ENCODE data around the gene OR52L1.
A peak's percentile ranks its signal among the peaks of the same experiment; 100 is the strongest.

The OR52L1 gene

DNA sequence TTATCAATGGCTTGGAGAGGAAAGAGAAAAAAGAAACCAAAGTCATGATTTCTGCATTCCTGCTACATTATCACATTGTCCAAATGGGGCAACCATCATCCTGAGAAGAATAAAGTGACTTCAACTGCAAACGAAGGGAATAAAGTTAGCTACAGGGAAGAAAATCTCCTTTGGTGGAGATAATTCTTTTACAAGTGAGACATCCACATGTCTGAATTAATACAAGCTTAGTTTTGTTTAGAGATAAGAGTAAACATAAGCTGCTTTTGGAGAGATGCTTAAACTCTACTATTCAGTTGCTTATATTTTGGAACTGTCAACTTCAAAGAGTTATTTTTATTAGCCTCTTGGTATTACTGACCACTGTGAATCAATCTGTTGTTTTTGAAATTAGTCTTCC, at the start of gene OR52L1:
Gene OR52L1, minus strand, starts transcription at position 101 of the 400 bp plus-strand sequence. Its CDS starts 55 bp downstream, at position 46.
- Histone ChIP-seq H3K36me3 (replicated peaks) (no peaks in the 10 kb centered on the region), H3K27me3 (ENCODE audit: low read depth) (no peaks in the 10 kb centered on the region), H3K4me1 (no peaks in the 10 kb centered on the region), H3K4me3 (no peak within 1 kb of the TSS), H3K9me3 (no peaks in the 10 kb centered on the region)
- DNase-seq (ENCODE audit: low spot score in 2 of 2), result no peak
- in situ Hi-C loops (cut with MboI; ENCODE audit: low sequenced_read_pairs), result no loop called here

- H3K4me1 ChIP-seq, result no peaks in the 10 kb centered on the region
- no peak for DNase-seq (ENCODE audit: low spot score in 2 of 2)
- H3K36me3 ChIP-seq (replicated peaks), result no peaks in the 10 kb centered on the region
- in situ Hi-C loops (cut with MboI; ENCODE audit: low sequenced_read_pairs), result no loop called here
- H3K4me3 ChIP-seq, result no peak within 1 kb of the TSS
- peaks cover 3% of the 10 kb centered on the region; the same call in 1 of the 2 replicates for H3K27me3 ChIP-seq (ENCODE audit: low read depth)
- no peaks in the 10 kb centered on the region for H3K9me3 ChIP-seq
Observed at GRCh38 chr11:6030708-6031405, 44.1 kb upstream of the OR52L1 start, which contains the start of gene OR56A1. TSS of gene OR56A1 (minus strand) at chr11:6030758. CDS start at chr11:6027692, 3,066 bp downstream.

- Histone ChIP-seq H3K4me3 (no peak overlapping the region), H3K36me3 (replicated peaks) (no peaks in the 10 kb centered on the region), H3K4me1 (no peaks in the 10 kb centered on the region), H3K27me3 (ENCODE audit: low read depth) (peaks cover 4% of the 10 kb centered on the region; the same call in 1 of the 2 replicates), H3K9me3 (no peaks in the 10 kb centered on the region)
- no peak for DNase-seq (ENCODE audit: low spot score in 2 of 2)
- in situ Hi-C loops (cut with MboI; ENCODE audit: low sequenced_read_pairs), result loop anchor here (5.0 kb wide), 1 partner anchor 325 kb away; no protein-coding TSS in a partner anchor
Observed at GRCh38 chr11:6027501-6027900, 40.7 kb upstream of the OR52L1 start.

GRCh38 chr11:6025056-6025455, 38.3 kb upstream of the OR52L1 start:
- Histone ChIP-seq H3K36me3 (replicated peaks) (no peaks in the 10 kb centered on the region), H3K27me3 (ENCODE audit: low read depth) (peaks cover 4% of the 10 kb centered on the region; the same call in 1 of the 2 replicates), H3K4me3 (no peak overlapping the region), H3K9me3 (no peaks in the 10 kb centered on the region), H3K4me1 (no peaks in the 10 kb centered on the region)
- in situ Hi-C loops (cut with MboI; ENCODE audit: low sequenced_read_pairs), result loop anchor here (5.0 kb wide), 1 partner anchor 327 kb away; no protein-coding TSS in a partner anchor
- no peak for DNase-seq (ENCODE audit: low spot score in 2 of 2)

DNA sequence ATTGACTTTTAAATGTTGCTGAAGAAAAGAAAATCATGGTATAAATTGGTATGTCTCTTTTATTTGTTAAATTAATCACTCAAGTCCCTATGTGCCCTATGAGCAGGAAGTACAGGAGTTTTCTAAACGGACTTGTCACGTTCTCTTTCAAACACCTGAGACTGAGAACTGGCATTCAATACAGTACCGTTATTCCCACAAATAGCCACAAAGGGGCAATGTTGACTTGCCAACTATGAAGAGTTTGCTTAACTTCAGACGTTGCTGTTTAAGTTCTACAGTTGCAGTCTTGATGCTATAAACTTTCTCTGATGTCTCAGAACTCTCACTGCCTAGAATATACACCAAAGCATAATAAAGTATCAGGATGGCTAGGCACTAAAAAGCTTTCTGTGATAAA, 36.2 kb upstream of the OR52L1 start:
- in situ Hi-C loops (cut with MboI; ENCODE audit: low sequenced_read_pairs), result no loop called here
- no peaks in the 10 kb centered on the region for H3K4me1 ChIP-seq
- peaks cover 4% of the 10 kb centered on the region; the same call in 1 of the 2 replicates for H3K27me3 ChIP-seq (ENCODE audit: low read depth)
- no peak overlapping the region for H3K4me3 ChIP-seq
- no peaks in the 10 kb centered on the region for H3K9me3 ChIP-seq
- peak in 1 of 2 experiments; percentile 11 for DNase-seq (ENCODE audit: low spot score in 2 of 2)
- H3K36me3 ChIP-seq (replicated peaks), result no peaks in the 10 kb centered on the region

DNA sequence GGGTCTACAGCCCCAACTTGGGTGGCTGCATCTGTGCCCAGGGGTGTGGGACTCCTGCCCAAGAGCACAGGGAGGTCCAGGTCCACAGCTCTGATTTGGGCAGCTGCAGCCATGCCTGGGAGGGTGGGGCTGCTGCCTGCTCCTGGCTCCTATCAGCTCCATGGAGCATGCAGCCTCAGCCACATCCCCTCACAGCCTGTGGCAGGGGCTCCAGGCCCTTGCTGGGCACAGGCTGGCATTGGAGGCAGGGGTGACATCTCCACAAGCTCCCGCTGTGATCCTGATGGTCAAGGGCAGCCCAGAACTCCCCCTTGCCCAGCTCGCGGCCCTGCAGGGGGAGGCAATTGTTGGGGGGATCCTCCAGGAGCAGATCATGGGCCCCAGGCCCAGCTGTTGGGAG, 26.3 kb upstream of the OR52L1 start:
- no peaks in the 10 kb centered on the region; the same call in 1 of the 2 replicates for H3K27me3 ChIP-seq (ENCODE audit: low read depth)
- no peaks in the 10 kb centered on the region for H3K9me3 ChIP-seq
- H3K4me1 ChIP-seq, result no peaks in the 10 kb centered on the region
- no peak for DNase-seq (ENCODE audit: low spot score in 2 of 2)
- in situ Hi-C loops (cut with MboI; ENCODE audit: low sequenced_read_pairs), result no loop called here
- H3K36me3 ChIP-seq (replicated peaks), result no peaks in the 10 kb centered on the region
- no peak overlapping the region for H3K4me3 ChIP-seq

DNA sequence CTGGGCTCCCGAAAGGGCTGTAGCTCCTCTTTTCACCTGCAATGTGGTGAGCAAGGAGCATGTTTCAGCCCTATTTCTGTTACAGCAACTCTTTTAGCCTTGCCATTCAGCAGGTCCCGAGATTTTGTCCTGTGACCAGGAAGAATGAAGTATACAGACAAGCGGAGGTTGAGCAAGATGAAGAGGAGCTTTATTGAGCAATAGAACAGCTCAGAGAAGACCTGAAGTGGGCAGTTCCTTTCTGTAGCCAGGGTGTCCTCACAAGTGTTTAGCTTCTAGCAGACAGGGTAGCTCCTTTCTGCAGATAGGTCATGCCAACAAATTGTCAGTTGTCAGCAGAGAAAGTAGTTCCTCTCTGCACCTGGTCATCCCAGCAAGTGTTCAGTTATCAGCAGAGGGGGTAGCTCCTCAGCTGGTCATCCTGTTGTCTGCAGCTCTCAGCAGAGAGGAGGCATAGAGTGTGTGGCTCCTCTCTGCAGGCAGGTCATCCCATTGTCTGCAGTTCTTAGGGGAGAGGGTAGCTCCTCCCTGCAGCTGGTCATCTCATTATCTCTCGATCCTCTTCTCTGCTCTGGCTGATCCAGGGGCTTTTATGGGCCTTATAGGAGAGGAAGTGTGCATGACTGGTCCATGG, 25.4 kb upstream of the OR52L1 start:
- in situ Hi-C loops (cut with MboI; ENCODE audit: low sequenced_read_pairs), result no loop called here
- no peaks in the 10 kb centered on the region; the same call in 1 of the 2 replicates for H3K27me3 ChIP-seq (ENCODE audit: low read depth)
- no peaks in the 10 kb centered on the region for H3K4me1 ChIP-seq
- H3K9me3 ChIP-seq, result no peaks in the 10 kb centered on the region
- DNase-seq (ENCODE audit: low spot score in 2 of 2), result no peak
- no peak overlapping the region for H3K4me3 ChIP-seq
- no peaks in the 10 kb centered on the region for H3K36me3 ChIP-seq (replicated peaks)

GRCh38 chr11:6006846-6007245, 20.1 kb upstream of the OR52L1 start, which contains the start of gene OR56A4:
TSS of gene OR56A4 (minus strand) at chr11:6006946. CDS start at chr11:6002992, 3,954 bp downstream.
- H3K4me1 ChIP-seq, result no peaks in the 10 kb centered on the region
- no peaks in the 10 kb centered on the region; the same call in 1 of the 2 replicates for H3K27me3 ChIP-seq (ENCODE audit: low read depth)
- in situ Hi-C loops (cut with MboI; ENCODE audit: low sequenced_read_pairs), result no loop called here
- H3K9me3 ChIP-seq, result no peaks in the 10 kb centered on the region
- H3K4me3 ChIP-seq, result no peak within 1 kb of the TSS
- no peaks in the 10 kb centered on the region for H3K36me3 ChIP-seq (replicated peaks)
- no peak for DNase-seq (ENCODE audit: low spot score in 2 of 2)

GRCh38 chr11:6006395-6006794, 19.6 kb upstream of the OR52L1 start:
- Histone ChIP-seq H3K27me3 (ENCODE audit: low read depth) (no peaks in the 10 kb centered on the region; the same call in 1 of the 2 replicates), H3K9me3 (no peaks in the 10 kb centered on the region), H3K4me1 (no peaks in the 10 kb centered on the region), H3K36me3 (replicated peaks) (no peaks in the 10 kb centered on the region), H3K4me3 (no peak overlapping the region)
- in situ Hi-C loops (cut with MboI; ENCODE audit: low sequenced_read_pairs), result no loop called here
- no peak for DNase-seq (ENCODE audit: low spot score in 2 of 2)

GRCh38 chr11:6002202-6002699, 15.5 kb upstream of the OR52L1 start:
- no peaks in the 10 kb centered on the region for H3K4me1 ChIP-seq
- no peaks in the 10 kb centered on the region for H3K36me3 ChIP-seq (replicated peaks)
- in situ Hi-C loops (cut with MboI; ENCODE audit: low sequenced_read_pairs), result no loop called here
- DNase-seq (ENCODE audit: low spot score in 2 of 2), result no peak
- H3K9me3 ChIP-seq, result no peaks in the 10 kb centered on the region
- no peak overlapping the region for H3K4me3 ChIP-seq
- no peaks in the 10 kb centered on the region for H3K27me3 ChIP-seq (ENCODE audit: low read depth)

GRCh38 chr11:5994791-5995190, 8.0 kb upstream of the OR52L1 start:
- Histone ChIP-seq H3K4me3 (no peak overlapping the region), H3K9me3 (no peaks in the 10 kb centered on the region), H3K27me3 (ENCODE audit: low read depth) (no peaks in the 10 kb centered on the region; the same call in 1 of the 2 replicates), H3K36me3 (replicated peaks) (no peaks in the 10 kb centered on the region), H3K4me1 (no peaks in the 10 kb centered on the region)
- in situ Hi-C loops (cut with MboI; ENCODE audit: low sequenced_read_pairs), result no loop called here
- no peak for DNase-seq (ENCODE audit: low spot score in 2 of 2)

GRCh38 chr11:5992604-5993251, 5.9 kb upstream of the OR52L1 start:
- Histone ChIP-seq H3K27me3 (ENCODE audit: low read depth) (no peaks in the 10 kb centered on the region; the same call in 1 of the 2 replicates), H3K9me3 (no peaks in the 10 kb centered on the region), H3K4me1 (no peaks in the 10 kb centered on the region), H3K36me3 (replicated peaks) (no peaks in the 10 kb centered on the region), H3K4me3 (no peak overlapping the region)
- in situ Hi-C loops (cut with MboI; ENCODE audit: low sequenced_read_pairs), result no loop called here
- peak; percentile 17 to 35 for DNase-seq (ENCODE audit: low spot score in 2 of 2)

GRCh38 chr11:5992150-5992549, 5.4 kb upstream of the OR52L1 start:
- DNase-seq (ENCODE audit: low spot score in 2 of 2), result no peak
- in situ Hi-C loops (cut with MboI; ENCODE audit: low sequenced_read_pairs), result no loop called here
- Histone ChIP-seq H3K9me3 (no peaks in the 10 kb centered on the region), H3K36me3 (replicated peaks) (no peaks in the 10 kb centered on the region), H3K4me1 (no peaks in the 10 kb centered on the region), H3K27me3 (ENCODE audit: low read depth) (no peaks in the 10 kb centered on the region; the same call in 1 of the 2 replicates), H3K4me3 (no peak overlapping the region)

Measured in HAP-1 (cell line).